Nephron progenitor cell (in vitro differentiated cells): Measurements from ENCODE around the gene TRAFD1.
"Not testable (repeated sequence)": the region's sequence is repeated elsewhere in the genome, so short reads cannot be mapped to it uniquely, and the experiment has no call there.

Source experiments
- DNase-seq: peaks from one replicate; pipeline ENCODE4 v3.0.0; 2021
- H3K27ac Mint-ChIP-seq: 2 replicates; pipeline ENCODE4 v1.8.0; 2021; ENCODE audit warnings: mild to moderate bottlenecking, moderate library complexity, mixed read lengths
- H3K27me3 Mint-ChIP-seq: 2 replicates; pipeline ENCODE4 v1.8.0; 2021; ENCODE audit warnings: mild to moderate bottlenecking, low read depth, mixed read lengths; ENCODE audit not compliant: poor library complexity
- H3K36me3 Mint-ChIP-seq: 2 replicates; pipeline ENCODE4 v1.8.0; 2021; ENCODE audit warnings: low read depth, mixed read lengths
- H3K4me1 Mint-ChIP-seq: 2 replicates; pipeline ENCODE4 v1.8.0; 2021; ENCODE audit warnings: mixed read lengths
- H3K4me3 Mint-ChIP-seq: 2 replicates; pipeline ENCODE4 v1.8.0; 2021; ENCODE audit warnings: mild to moderate bottlenecking, moderate library complexity, mixed read lengths
- H3K9me3 Mint-ChIP-seq: 2 replicates; pipeline ENCODE4 v1.8.0; 2021; ENCODE audit warnings: mild to moderate bottlenecking, moderate library complexity, mixed read lengths
- CTCF ChIP-seq: fragments of 200-600 bp; sonication (generic); IDR thresholded peaks from 2 replicates; pipeline ENCODE4 v1.5.0; 2021; ENCODE audit warnings: antibody characterized with exemption

The TRAFD1 gene

GRCh38 chr12:112107306-112108201 lies 17.8 kb upstream of the TRAFD1 start:
- TF ChIP-seq CTCF = no peak
- Mint-ChIP-seq H3K4me3 (peak overlapping the region; percentile 94), H3K9me3 (no peaks in the 10 kb centered on the region), H3K4me1 (peaks cover 65% of the 10 kb centered on the region), H3K27ac (peak overlapping the region; percentile 92), H3K36me3 (peaks cover 19% of the 10 kb centered on the region), H3K27me3 (no peaks in the 10 kb centered on the region)
- peak; percentile 49 for DNase-seq

- Mint-ChIP-seq H3K9me3 (no peaks in the 10 kb centered on the region), H3K4me1 (peaks cover 66% of the 10 kb centered on the region), H3K36me3 (peaks cover 15% of the 10 kb centered on the region), H3K4me3 (peak within 1 kb of the TSS; percentile 94), H3K27me3 (no peaks in the 10 kb centered on the region), H3K27ac (peak within 1 kb of the TSS; percentile 99)
- peak; percentile 93 for DNase-seq
- TF ChIP-seq CTCF = no peak
These were observed 16.9 kb upstream of the TRAFD1 start, which contains the start of gene NAA25 for GRCh38 chr12:112108202-112109079. Gene NAA25, minus strand, starts transcription at chr12:112108783. Its CDS starts 10 bp downstream, at chr12:112108773.

GRCh38 chr12:112110787-112111662 lies 14.3 kb upstream of the TRAFD1 start:
- not testable (repeated sequence) for DNase-seq, H3K36me3 Mint-ChIP-seq, H3K9me3 Mint-ChIP-seq, H3K27me3 Mint-ChIP-seq
- peaks cover 49% of the 10 kb centered on the region for H3K4me1 Mint-ChIP-seq
- H3K4me3 Mint-ChIP-seq = peak overlapping the region; percentile 14
- H3K27ac Mint-ChIP-seq = peak overlapping the region; percentile 30

- Mint-ChIP-seq H3K9me3 (no peaks in the 10 kb centered on the region), H3K27ac (no peak overlapping the region), H3K4me3 (no peak overlapping the region), H3K36me3 (no peaks in the 10 kb centered on the region), H3K27me3 (no peaks in the 10 kb centered on the region), H3K4me1 (peaks cover 49% of the 10 kb centered on the region)
- TF ChIP-seq CTCF = no peak
- DNase-seq = no peak
These were observed 13.4 kb upstream of the TRAFD1 start for GRCh38 chr12:112111931-112112330.

GRCh38 chr12:112112409-112113133 lies 12.8 kb upstream of the TRAFD1 start:
- Mint-ChIP-seq H3K27me3 (no peaks in the 10 kb centered on the region), H3K27ac (peak overlapping the region; percentile 20), H3K4me3 (no peak overlapping the region), H3K4me1 (peaks cover 46% of the 10 kb centered on the region), H3K36me3 (no peaks in the 10 kb centered on the region), H3K9me3 (no peaks in the 10 kb centered on the region)
- no peak for TF ChIP-seq CTCF
- no peak for DNase-seq
